ENCODE measurements around the gene LTBP1.

DNA sequence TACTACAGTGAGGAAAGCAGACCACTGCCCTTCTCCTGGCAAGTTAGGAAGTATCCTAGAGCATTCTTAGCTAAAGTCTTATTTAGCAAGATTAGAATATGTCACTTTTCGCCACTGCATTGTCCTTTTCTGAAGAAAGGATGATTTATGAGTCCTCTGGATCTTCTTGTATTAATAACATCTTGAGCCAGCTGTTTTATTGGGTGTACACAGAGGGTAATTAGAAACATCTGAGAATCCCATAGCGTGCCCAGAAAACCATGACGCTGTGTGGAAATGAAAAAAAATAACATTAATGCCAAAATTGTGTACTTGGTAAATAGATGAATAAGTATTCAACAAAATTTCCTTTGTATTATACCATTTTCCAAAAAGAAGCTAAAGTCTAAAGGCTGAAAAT lies 198.7 kb downstream of the LTBP1 start:
- TF ChIP-seq, protein P1, sequence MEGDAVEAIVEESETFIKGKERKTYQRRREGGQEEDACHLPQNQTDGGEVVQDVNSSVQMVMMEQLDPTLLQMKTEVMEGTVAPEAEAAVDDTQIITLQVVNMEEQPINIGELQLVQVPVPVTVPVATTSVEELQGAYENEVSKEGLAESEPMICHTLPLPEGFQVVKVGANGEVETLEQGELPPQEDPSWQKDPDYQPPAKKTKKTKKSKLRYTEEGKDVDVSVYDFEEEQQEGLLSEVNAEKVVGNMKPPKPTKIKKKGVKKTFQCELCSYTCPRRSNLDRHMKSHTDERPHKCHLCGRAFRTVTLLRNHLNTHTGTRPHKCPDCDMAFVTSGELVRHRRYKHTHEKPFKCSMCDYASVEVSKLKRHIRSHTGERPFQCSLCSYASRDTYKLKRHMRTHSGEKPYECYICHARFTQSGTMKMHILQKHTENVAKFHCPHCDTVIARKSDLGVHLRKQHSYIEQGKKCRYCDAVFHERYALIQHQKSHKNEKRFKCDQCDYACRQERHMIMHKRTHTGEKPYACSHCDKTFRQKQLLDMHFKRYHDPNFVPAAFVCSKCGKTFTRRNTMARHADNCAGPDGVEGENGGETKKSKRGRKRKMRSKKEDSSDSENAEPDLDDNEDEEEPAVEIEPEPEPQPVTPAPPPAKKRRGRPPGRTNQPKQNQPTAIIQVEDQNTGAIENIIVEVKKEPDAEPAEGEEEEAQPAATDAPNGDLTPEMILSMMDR (IDR thresholded peaks at IDR 0.05; ENCODE audit: poor library complexity) = no peak
- TF ChIP-seq EZH2phosphoT487 (IDR thresholded peaks at IDR 0.05; ENCODE audit: low read depth, severe bottlenecking, unreplicated experiment) = no peak

Measured in hepatocyte (in vitro differentiated cells).